Activated CD4-positive, alpha-beta T cell treated with anti-CD3 and anti-CD28 coated beads, Interleukin-2, amount 50 U/mL, for 24 hours (primary cell): ENCODE data around the gene IPO8.

ENCODE experiments used
- DNase-seq, 2 donors: peaks; one replicate each; pipeline ENCODE4 v3.0.0-alpha.2; 2020; ENCODE audit warnings: low read depth in 1 of 2, low spot score in 1 of 2

Gene IPO8

DNA sequence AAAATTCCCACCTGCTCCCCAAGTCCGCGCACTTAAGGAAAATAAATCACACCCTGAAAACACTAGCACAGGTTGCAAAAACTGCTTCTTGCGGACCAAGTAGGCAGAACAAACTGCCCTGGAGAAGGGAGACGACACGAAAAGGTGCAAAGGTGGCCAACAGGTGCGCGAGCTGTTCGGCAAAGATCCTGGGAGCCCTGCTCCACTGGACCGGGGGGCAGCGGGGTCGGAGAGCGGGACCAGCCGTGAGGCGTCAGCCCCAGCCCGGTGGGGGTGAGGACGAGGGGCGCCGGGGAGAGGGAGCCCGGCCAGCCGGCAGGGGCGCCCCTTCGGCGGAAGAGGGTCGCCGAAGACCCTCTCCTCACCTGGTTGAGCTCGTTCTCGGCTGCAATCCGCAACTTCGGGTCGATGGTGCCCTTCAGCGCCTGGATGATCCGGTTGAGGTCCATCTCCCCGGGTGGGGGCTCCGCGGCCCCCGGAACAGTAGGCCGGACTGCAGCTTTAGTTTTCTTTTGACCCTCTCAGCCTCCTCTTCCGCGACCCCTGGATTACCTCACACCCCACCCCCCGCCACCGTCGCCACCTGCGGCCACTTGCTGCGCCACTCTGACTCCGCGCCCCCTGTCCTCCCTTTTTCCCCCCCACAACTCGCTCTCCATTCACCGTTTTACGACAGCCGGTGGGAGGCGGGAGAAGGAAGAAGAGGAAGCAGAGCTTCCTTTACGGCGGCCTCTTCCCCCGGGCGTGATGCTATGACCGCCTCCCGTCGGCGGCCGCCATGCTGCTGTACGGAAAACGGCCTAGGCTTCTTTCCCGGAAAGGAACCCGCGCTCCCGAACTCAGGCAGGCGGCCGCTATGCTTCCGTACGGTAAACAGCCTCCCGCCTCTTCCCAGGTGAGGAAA is at the start of gene IPO8:
TSS of gene IPO8 (minus strand) at position 671 of the 904 bp plus-strand sequence. CDS start at position 449, 222 bp downstream.
- DNase-seq = peak; percentile 71 to 83

DNA sequence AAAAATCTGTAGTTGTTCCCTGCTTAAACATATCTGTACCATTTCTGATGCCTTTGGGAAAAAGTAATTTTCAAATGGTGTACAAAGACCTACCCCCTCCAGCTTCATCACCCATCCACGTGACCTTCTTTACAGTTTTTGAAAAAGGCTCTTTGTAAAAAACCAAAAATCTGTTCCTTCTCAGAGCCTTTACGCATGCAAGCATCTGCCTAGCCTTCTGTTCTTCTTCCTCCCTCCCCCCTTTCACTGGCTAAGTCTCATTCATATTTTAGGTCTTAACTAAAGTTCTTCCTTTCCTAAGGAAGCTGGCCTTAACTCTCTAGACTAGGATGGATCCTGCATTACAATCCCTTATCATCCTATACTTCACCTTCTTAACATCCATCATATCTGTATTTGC is 48.7 kb upstream of the IPO8 start:
- no peak for DNase-seq

DNA sequence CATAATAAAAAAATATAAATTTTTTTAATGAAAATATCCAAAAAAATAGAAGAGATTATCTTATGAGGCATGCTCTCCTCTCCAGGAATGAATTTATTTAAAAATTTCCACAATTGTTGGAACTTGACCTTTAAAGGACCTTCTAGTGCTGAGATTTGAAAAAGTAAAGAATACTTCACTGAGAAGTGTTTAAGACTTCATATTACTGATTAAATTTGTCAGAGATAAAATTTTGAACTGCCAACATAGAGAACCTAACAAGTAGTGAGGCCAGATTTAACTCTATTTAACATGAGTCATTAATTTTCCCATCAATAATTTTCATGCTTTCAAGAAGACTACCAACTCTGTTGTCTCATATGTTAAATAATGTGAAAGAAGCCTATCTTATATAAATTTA is 44.6 kb upstream of the IPO8 start:
- DNase-seq = no peak

DNA sequence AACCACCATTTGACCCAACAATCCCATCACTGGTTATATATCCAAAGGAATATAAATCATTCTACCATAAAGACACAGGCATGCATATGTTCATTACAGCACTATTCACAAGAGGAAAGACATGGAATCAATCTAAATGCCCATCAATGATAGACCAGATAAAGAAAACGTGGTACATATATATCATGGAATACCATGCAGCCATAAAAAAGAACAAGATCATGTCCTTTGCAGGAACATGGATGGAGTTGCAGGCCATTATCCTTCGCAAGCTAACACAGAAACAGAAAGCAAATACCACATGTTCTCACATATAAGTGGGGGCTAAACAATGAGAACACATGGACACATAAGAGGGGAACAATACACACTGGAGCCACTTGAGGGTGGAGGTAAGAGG is 43.4 kb upstream of the IPO8 start:
- no peak for DNase-seq

DNA sequence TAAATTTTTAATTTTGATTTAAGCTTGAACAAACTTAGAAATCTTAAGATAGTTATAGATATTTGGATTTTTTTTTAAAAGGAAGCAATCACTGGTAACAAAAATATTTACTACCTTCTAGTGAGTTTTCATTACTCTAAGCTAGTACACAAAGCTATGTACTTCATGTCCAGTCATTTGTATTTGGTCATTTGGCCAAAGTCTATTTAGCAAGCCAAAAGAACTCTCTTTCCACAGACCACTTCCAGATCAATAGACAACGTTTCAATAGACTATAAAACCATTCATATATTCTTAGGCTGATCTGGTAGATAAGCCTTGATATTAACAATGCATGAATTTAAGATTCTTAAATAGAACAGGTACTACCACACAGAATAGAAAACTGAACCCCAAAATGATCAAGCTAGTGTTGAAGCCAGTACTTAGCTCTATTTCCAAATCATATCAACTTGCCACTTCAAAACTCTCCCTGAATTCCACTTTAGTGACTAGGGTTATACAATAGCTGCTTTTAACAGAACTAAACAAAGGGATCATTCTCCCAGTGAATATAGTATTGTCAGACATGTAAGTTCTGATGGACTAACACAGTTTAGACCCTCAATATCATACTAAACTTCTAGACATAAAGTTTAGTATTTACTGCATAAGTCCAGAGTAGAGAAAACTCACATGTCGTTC is 37.4 kb upstream of the IPO8 start:
- DNase-seq = no peak

DNA sequence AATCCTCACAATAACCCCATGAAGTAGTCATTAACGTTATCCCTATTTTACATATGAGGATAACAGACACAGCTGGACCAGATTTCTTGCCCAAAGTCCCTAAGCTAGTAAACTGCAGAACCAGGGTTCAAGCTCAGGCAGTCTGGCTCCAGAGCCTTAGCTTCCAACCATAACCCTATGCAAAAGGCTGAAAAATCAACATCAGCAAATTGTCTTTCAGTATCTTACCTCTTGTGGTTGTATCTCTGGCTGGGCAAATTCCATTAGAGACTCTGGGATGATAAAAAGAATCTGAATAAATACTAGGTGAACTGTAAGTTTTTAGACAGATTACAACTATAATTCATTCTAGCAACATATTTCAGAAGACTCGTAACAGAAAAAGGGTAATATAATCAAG is 34.3 kb upstream of the IPO8 start:
- no peak for DNase-seq

DNA sequence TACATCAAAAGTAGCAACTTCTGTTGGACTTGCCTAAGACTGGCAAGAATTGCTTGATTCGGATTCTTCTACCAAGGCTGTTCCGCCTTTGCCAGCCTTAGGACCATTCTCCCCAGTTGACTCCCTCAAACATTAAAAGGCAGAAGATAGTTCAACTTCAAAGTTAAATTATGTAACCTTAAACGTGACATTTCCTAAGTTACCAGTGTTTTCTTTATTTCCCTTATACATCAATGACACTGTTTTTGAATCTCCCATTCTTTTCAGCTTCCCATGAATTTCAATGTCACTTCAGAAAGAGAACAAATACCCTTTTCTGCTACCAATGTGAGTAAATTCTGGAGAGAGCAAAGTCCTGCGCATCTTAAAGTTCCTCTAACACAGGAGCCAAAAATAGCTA is 33.9 kb upstream of the IPO8 start:
- DNase-seq = no peak

DNA sequence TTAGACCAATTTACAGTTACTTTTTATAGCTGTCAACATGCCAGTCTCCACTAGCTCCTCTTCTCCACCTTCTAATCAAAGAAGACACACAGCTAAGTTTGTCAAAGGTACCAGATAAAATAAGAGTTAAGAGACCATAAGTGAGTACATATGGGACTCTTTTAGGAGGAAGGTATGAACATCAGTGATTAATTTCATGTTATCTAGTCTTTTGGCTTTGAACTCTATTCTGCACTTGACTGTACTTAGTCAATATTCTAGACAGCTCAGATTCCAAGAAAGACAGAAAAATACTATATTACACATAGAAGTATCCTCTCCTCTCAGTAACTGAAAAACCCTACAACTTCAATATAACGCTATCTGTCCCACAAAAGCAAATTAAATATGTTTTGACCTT is 31.0 kb upstream of the IPO8 start:
- DNase-seq = no peak

DNA sequence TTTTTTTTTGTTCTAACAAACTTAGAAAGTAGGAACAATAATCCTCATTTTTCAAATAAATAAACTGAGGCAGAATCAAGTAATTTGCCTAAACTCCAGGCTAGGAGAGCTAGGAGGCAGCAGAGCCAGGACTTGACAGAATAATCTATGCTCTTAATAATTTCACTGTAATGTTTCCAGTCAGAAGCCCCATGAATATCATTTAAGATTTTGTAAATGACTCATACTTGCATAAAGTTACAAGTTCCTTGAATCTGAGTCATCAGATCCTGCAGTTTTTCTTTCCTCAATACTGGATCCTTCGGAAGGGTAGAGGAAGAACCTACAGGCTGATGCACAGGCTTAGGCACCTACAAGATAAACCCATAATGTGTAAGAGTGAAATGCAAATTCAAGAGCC is 30.1 kb upstream of the IPO8 start:
- no peak for DNase-seq

DNA sequence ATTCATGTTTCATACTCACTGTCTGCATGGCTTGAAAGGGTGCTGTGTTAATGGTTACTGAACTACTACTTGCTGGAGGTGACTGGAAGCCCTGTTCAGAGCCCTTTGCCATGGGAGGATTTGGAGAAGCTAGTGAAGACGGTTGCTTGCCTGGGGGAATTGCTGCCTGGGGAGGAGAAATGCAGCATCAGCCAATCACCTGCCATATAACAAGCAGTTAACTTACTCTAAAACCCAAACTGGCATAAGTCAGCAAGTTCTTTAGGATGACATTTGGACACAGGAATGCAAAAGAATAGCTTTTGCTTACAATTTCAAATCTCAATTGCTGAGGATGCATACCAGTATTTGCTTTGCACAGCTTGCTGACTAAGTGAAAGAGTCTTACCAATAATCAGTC is 23.4 kb upstream of the IPO8 start:
- DNase-seq = no peak

DNA sequence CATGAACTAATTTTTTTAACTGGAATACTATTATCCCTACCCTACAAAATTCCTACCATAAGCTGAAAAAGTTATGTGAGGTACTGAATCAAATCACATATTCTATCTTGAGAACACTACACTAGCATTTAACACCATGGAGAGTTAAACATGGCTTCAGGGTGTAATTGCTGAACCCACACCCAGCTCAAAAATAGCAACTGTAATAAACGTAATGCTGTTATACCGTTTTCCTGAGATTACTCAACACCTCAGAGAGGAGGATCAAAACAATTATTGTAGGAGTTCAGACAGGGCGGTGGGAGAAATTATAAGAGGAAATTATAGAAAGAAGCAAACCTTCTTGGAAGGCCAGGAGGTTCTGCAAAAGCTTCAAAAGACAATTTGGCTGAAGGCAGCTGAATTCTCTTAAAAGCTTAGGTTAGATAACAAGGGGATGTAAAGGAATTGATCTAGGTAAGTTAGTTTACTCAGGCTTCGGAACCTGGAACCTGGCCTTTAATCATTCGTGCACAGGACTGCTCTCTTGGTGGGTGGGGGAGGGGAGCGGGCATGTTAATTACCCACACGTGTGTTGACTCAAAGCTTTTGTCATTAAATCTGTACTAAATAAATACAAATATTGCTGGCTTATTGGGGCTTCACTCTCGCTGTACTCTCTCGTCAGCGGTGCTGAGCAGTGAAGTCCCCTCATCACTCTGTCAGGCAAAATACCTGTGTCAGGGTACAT is 12.1 kb upstream of the IPO8 start:
- no peak for DNase-seq

DNA sequence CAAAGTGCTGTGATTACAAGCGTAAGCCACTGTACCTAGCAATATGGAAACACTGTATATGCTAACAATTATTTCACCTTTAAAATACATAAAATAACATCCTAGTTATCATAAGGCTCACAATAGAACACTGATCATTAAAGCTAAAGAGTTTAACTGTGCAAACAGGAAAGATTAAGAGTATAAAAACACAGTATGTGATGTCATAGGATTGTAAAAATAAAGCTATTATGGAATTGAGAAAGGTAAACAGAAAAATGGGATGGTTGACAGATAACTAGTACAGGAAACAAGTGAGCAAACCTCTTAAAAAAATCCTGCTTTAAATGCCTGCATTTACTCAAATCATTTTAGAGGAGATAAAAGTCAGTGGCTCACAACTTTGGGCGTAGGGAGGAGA is 10.8 kb upstream of the IPO8 start:
- DNase-seq = no peak

DNA sequence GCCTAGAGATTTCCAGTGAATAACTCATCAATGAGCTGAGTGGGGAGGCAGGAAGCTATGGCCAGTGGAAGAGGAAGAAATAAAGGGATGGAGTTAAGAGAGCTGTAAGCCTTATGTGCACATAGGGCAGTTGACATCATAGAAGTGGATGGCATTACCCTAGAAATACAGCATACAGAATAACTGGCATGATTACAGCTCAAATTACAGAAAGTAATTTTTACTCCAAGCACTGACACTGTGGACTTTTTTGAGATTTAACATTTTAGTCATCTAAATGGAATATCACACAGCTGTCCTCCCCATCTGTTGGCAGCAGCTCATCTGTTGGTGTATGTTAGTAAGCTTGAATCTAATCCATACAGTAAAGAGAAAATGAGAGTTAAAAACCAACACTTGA is 5.4 kb upstream of the IPO8 start:
- DNase-seq = no peak

DNA sequence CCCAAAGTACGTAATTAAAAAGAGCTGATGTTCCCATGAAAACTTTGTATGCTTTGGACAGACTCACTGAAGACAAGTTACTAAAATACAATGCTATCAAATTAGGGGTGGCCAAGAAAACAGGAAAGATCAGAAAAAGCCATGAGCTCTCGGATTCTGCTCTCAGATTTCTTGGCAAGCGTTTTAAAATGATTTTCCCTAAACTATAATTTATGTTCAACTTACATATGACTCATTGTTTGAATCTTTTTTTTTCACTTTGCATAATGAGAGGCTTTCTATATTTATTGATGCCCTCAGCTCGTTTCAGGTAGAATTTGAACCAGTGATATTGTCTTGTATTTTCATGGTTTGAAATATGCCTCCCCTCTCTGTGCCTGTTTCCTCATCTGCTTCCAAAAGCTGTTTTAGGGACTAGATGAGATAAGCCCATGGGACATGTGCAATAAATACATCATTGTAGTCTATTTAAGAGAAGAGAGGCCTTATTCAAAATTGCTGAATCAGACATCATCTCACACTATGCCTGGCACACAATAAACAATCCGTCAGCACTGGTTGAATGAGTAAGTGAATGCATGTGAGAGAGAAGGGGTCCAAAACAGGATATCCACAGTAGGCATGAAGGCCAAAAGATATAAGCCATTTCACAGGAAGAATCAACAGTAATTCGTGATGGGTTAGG is 4.7 kb upstream of the IPO8 start:
- no peak for DNase-seq

DNA sequence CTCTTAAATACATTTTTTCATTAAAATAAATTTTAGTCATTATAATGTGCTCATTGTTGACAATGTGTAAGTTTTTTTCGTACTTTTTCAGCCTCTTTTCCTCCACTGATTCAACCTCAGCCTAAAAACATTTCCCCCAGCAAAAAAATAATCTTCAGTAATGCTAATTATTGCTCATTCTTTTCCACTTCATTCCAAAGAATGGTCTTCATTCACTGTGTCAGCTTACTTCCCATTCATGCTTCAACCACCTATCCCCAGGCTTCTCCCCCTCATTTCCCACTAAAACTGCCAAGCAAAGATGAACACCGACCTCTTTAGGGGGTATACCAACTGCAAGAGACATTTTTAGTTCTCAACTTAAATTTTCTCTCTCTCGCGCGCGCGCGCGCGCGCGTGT is 2.7 kb upstream of the IPO8 start:
- DNase-seq = no peak

DNA sequence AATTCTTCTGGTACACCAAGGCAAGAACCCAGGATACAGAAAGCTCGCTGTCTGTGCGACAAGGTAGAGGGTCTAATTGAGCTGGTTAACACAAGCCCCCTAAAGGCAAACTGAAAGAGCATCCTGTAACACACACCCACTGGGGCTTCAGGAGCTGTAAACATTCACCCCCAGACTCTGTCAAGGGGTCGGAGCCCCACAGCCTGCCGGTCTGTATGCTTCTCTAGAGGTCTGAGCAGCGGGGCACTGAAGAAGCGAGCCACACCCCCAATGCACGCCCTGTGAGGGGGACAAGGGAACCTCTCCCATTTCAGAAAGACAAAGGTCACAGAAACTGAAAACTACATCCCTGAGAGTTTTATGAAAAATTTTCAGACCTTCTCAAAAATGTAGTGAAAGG is 1.3 kb upstream of the IPO8 start:
- DNase-seq = no peak

DNA sequence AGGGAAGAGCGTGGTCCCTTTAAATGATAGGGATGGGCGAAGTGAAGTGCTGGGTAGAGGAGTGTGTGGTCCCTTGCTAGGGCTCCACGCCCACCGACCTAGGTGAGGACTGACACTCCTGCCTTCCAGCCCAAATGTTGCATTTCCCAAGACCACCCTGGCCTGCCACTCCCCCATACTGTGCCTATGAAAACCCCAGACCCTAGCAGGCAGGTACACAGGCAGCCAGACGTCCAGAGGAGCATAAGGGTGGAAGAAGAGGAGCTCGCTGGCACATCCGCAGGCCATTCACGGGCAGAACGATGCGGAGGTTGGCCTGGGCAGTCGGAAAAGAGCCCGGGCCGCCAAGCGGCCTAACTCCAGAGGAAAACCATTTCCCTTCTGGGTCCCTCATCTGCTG is 817 bp upstream of the IPO8 start:
- no peak for DNase-seq

DNA sequence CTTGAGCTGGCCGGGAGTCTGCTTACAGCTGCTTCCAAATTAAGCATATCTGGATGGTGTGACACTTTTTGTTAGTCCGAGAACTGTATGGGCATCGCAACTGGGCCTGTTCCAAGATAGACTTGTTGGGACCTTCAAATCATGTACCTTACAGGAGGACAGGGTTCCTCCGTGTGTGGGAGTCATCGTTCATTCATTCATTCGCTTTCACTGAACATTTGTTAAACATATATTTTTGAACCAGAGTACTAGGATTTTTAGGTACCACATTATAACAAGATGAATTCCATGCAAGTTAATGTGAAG is 387 bp upstream of the IPO8 start:
- no peak for DNase-seq

DNA sequence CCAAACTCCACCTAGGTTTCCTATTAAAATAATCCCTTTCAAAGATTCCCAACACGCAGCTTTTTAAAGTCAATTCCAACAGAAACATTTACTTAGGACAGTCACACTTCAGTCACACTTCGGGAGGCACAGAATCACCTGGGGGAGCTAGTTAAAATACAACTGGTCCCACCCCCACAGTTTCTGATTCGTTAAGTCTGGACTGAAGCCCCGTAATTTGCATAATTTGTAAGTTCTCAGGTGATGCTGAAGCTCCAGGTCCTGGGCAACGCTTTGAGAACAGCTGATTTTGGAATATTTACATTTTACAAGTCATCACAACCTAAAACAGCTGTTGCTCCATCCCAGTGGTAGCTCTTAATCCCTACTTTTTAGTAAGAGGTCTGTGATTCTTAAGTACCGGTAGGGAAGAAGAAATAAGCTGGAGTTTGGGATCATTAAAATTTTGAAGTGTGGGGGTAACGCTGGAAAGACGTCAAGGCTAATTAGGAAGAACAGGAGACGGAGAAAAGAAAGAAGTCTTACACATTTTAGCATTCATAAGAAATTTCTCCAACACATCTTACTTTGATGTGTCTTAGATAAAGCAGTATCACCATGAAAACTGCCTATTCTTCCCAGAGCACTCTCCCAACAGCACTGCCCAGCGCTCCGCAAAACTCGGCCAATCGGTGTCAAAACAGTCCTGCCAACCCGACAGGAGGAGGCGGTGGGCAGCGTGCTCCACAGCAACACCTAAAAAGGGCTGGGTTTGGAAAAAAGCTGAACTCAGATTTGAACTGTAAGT is 1.1 kb downstream of the IPO8 start:
- peak in 1 of 2 donors; percentile 5 for DNase-seq

DNA sequence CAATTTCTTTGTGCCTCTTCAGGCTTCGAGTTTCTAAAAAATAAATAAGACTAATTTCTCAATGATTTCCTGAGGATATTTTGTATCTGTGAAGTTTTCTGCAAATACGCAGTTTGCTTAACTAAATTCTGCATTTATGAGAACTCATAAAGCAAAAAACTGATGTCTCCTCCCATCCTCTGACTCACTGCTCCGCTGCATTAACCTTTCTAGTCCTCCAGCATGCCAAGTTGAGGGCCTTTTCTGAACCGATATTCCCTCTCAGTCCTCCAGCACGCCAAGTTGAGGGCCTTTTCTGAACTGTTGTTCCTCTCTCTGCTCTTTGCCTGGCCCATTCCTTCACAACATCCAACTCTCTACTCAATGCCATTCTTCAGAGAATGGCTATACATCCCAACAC is 3.2 kb downstream of the IPO8 start:
- DNase-seq = no peak
